NCI-H510A treated with DMSO at 0.1 percent for 48 hours (cell line): Measurements from ENCODE around the gene GIT2.
"Not testable (repeated sequence)": the region's sequence is repeated elsewhere in the genome, so short reads cannot be mapped to it uniquely, and the experiment has no call there.

Experiments
- DNase-seq: peaks from one replicate; lab custom pipeline; 2025; lab: John Stamatoyannopoulos, UW

The GIT2 gene, protein sequence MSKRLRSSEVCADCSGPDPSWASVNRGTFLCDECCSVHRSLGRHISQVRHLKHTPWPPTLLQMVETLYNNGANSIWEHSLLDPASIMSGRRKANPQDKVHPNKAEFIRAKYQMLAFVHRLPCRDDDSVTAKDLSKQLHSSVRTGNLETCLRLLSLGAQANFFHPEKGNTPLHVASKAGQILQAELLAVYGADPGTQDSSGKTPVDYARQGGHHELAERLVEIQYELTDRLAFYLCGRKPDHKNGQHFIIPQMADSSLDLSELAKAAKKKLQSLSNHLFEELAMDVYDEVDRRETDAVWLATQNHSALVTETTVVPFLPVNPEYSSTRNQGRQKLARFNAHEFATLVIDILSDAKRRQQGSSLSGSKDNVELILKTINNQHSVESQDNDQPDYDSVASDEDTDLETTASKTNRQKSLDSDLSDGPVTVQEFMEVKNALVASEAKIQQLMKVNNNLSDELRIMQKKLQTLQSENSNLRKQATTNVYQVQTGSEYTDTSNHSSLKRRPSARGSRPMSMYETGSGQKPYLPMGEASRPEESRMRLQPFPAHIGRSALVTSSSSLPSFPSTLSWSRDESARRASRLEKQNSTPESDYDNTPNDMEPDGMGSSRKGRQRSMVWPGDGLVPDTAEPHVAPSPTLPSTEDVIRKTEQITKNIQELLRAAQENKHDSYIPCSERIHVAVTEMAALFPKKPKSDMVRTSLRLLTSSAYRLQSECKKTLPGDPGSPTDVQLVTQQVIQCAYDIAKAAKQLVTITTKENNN

DNA sequence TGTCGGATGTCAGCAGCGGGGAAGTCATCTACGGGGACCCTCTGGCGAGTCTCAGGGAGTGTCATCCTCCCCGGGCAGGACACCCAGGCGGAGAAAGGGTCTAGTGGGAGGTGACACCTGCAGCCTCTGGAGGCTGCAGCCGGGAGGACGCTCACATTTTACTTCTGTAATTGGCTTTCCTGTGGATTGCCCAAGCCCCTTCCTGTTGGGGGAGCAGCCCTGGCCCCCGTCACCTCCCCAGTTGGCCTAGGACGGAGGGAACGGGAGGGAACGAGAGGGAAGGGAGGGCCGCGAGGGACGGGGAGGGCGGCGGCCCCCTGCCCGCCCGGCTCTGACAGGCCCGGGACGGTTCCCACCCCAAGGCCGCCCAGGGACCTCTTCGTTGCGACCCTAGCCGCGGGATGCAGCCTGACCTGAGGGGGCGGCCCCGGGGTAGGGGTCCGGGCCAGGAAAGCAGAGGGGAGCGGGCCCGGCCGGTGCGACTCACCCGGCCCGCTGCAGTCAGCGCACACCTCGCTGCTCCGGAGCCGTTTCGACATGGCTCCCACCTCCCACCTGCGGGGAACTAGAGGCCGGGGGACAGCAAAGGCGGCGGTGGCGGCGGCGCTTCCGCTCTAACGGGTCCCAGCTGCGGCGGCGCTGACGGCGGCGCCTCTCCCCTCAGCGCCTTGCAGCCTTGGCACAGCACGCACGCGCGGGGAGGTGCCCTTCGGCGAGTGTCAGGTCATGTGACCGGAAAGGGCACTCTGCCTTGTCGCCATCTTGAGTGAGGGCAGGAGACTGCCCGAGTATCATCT lies at the start of gene GIT2:
Gene GIT2, minus strand, starts transcription at position 683 of the 797 bp plus-strand sequence. Its CDS starts 144 bp downstream, at position 539.
- DNase-seq, result peak; percentile 78

DNA sequence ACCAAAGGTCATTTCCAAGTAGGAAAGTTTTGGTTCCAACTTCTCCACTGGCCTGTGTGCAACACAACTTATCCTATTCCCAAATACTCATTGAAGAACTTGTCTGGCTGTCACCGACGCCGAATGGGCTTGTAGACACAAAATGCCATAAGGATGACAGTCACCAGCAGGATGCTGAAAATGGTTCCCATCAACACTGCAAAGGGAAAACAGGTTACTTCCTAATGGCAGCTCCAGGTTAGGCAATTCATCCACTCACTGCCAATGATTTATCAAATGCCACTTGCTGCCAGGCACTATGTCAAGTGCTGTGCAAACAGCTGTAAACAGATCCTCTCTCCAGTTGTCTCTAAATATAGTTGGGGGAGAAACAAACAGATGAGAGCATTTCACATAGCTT lies 46.1 kb upstream of the GIT2 start:
- peak; percentile 95 for DNase-seq

DNA sequence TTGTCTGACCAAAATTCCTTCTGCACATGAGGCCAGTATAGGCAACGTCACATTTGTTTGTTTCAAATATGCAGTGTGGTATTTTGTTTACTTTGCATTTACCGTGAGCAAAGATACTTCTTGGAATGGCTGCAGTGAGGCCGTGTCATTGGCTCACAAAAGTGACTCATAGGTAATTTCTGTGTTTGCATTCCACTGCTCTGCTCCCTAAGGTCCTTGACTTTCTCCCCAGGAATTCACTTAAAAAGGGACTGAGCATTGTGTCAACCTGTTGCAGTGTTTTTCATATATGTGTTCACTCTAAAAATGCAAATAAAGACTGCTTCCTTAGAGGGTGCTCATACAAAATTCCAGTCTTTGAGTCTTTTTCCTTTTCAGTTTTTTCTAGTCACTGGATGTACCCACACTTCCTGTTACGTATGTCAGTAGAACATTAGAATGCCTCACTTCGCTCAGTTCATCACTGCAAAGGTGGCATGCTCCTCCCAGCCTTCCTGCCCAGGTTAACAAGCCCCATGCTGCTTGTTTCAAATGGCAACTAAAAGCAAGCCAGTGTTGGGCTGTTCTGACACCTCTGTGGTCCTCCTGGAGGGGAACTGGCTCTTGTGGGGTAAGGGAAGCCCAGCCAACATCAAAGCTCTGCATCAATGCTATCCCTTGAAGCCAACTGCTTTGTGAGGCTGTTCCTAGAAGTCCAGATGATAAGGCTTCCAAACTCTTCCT lies 43.1 kb upstream of the GIT2 start:
- peak; percentile 22 for DNase-seq

DNA sequence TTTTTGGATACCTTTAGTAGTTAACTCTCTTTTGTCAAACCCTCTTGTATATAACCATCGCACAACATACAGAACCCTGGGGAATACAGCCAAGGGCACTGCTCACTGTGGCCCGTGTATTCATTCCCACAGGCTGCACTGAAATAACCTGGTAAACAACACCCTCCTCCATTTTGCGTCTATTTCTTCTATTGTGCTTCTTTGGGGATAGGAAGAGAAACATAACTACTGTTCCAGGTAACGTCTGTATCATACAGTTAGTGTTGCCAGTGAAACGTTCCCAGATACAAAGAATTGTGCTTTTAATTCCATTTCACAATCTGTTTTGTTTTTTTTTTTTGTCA lies 42.5 kb upstream of the GIT2 start:
- DNase-seq, result no peak

DNA sequence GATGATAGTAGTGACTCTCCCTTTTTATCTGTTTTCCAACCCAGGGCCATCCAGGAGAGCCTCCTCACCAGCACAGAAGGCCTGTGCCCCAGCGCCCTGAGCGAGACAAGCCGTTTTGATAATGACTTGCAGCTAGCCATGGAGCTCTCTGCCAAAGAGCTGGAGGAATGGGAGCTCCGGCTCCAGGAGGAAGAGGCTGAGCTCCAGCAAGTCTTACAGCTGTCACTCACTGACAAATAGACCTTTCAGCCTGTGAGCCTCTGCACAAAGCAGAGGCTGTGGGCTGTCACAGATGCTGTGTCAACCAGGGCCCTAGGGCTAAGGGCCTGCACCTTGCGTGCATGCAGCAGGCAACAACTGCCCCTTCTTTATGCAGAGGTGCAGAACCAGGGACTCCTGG lies 41.1 kb upstream of the GIT2 start:
- no peak for DNase-seq

DNA sequence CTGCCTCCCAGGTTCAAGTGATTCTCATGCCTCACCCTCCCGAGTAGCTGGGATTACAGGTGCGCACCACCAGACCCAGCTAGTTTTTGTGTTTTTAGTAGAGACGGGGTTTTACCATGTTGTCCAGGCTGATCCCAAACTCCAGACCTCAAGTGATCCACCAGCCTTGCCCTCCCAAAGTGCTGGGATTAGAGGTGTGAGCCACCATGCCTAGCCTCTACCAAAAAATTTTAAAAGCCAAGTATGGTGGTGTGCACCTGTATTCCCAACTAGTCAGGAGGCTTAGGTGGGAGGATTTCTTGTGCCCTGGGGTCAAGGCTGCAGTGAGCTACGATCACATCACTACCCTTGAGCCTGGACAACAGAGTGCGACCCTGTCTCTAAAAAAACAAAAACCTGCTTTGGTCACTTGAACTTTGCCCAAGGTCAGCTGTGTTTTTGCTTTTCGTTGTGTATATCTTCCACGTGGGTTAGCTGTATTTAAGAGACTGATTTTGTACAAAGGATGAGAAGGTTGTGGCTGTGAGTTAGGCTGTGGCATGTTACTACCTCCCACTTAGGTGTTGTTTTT lies 39.5 kb upstream of the GIT2 start:
- no peak for DNase-seq

DNA sequence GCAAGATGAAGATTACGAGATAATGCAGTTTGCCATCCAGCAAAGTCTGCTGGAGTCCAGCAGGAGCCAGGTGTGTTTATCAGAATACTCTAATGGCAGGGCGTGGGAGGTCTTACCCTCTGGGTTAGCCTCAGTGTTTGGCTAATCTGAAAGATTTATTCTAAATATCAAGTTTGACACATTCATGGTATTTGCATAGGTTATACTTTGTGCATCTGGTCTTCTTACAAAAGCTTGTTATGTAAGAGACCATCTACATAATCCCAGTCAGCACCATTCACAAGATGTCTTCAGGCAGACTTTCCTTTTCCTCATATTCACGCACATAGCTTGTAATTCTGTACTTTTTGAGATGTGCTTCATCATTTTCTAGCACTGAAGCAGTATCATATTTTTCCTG lies 37.7 kb upstream of the GIT2 start:
- DNase-seq, result no peak

DNA sequence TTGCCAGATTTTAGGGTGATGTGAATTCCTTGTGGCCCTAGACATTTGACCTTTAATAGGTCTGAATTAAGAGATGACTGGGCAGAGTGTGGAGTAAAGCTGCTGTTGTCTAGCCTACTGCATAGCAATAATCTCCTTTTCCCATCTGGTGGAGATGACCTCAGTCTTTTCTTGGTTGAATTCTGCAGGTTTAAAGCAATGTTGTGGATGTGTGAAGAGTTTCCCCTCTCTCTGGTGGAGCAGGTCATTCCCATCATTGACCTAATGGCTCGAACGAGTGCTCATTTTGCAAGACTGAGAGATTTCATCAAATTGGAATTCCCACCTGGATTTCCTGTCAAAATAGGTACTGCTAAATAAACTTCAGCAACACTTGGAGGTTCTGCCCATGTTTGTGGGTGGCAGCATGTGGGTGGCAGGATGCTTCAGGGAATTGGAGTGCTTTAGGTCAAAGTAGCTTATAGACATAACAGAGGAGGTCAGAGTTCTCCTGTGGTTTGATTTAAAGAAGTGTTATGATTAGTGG lies 33.2 kb upstream of the GIT2 start:
- DNase-seq, result no peak

DNA sequence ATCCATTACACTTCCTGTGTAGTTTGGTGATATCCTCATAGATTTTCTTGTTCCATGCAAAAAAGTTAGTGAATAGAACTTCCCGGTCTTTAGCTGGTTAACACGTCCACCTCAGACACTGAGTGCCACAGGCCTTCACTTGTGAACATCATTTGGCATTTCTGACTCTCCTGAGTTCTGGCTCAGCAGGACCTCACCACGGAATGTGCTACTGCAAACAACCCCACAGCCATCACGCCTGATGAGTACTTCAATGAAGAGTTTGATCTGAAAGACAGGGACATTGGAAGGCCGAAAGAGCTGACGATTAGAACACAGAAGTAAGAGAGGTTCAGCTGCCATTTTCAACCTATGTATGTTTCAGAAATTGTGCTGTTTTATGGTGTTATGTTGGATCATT lies 32.2 kb upstream of the GIT2 start:
- no peak for DNase-seq

DNA sequence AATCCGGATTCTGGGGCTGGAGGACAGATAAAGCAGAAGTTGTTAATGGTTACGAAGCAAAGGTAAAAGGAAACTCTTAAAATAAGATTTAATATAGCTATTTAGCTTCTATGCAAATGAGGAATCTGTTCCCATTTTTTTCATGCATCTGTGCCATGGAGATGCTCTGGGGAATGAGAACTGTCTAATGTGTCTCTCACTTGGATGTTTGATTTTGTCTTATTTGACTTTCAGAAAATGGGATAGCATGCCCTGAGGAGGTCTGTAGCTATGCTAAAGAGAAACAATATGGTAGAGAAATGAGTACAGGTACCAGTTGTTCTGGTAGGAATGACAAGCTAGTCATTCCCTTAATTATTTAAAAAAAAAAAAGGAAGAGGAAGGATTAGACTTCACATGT lies 27.9 kb upstream of the GIT2 start:
- DNase-seq, result no peak

DNA sequence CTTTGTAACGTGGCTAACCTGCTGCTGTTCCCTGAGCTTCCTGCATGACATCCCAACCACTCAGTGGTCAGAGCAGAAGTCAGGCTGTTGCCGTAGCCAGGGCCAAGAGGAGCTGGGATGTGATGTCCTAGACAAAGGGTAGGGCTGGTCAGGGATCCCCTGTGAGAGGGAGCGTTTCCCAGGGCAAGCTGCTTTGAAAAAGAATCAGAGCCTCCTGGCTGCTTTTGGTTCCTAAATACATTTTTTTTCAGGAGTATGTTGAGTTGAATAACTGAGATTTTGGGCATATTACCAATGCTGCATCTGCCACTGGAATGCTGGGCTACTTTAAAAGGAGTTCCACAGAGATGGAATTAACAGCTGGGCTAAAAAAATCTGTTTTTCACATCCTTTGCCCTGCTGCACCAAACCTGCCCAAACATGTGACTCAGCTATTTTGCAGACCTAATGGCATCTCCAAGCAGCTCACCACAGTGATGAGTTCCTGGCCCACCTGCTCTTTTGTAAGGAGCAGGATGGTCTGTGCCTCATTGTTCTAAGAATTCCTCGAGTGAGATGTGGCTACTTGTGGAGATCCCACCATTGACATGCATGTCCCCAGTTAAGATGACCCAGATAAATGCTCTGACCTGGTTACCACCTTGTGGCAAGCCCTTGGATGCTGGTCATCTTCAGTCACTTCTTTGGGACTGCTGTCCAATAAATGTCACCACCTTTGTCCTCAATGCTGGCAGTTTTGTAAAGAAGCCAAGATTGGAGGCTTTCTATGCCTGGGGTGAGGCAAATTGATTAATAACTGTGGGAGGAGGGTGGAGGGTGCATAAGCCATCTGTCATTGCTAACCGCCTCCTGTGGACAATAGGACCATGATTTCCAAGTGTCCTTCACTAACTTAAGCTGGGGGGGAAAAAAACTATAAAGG lies 27.2 kb upstream of the GIT2 start:
- DNase-seq, result no peak

DNA sequence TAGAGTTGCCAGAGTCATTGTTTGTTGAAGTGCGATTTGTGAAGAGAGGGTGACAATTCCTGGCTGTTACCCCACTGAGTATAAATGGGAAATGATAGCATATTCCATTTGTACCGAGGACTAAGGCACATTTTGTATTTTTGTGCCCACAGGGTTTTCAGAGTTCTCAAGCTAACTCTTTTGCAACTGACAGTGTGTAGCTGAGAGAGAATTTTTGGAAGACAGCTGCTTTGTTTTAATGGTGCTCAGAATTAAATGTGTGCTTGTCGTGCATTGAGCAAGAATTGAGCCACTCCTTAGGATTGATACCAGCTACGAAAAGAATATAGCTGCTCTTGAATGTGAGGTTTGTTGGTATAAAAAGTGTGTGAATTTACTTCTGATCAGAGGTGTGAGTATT lies 24.8 kb upstream of the GIT2 start:
- no peak for DNase-seq

DNA sequence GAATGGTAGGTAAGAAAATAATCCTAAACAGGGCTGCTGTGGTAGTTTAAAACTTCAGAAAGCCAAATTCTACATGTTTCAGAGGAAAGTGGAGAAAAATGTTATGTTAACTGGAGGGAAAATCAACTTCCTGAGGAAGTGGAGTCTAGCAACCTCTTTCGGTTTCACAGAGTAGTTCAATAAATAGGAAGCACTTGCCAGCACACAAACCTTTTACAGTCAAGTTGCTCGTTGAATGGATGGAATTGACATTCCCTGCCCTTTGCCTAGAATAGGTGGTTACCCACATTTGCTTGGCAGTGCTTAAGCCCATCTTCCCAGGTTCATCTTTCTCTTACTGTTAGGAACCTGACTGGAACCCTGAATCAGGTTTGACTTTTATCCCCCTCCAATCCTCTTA lies 19.0 kb upstream of the GIT2 start:
- no peak for DNase-seq

DNA sequence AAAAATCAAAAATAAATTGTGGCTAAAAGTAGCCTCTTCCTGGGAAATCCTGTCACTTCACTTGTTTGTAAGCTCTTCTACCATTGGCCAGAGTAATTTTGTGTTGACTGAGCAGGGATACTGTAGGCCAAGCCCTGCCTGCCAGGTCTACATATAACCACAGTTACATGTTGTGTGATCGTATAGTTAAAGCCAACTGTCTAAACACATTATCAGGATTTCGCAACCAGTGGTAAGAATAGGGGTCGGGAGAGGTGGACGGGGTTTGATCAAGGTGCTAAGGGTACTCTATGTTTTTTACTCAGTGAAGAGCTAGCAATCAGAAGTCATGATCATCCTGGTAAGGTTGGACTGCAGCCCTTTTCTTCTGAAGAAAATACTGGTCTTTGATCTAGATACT lies 16.5 kb upstream of the GIT2 start:
- no peak for DNase-seq

DNA sequence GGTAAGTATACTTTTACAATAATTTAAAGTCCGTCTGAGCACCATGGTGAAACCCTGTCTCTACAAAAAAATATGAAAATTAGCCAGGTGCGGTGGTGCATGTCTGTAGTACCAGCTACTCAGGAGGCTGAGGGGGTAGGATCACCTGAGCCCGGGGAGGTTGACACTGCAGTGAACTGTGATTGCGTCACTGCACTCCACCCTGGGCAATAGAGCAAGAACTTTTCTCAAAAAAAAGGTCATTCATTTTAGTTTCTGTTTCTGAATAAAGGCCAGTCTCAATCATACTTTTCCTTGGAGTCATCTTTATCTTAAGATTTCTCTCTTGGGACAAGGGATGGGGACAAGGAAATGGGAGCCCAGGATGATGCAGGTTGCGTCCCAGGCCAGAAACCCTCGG lies 16.0 kb upstream of the GIT2 start:
- no peak for DNase-seq

DNA sequence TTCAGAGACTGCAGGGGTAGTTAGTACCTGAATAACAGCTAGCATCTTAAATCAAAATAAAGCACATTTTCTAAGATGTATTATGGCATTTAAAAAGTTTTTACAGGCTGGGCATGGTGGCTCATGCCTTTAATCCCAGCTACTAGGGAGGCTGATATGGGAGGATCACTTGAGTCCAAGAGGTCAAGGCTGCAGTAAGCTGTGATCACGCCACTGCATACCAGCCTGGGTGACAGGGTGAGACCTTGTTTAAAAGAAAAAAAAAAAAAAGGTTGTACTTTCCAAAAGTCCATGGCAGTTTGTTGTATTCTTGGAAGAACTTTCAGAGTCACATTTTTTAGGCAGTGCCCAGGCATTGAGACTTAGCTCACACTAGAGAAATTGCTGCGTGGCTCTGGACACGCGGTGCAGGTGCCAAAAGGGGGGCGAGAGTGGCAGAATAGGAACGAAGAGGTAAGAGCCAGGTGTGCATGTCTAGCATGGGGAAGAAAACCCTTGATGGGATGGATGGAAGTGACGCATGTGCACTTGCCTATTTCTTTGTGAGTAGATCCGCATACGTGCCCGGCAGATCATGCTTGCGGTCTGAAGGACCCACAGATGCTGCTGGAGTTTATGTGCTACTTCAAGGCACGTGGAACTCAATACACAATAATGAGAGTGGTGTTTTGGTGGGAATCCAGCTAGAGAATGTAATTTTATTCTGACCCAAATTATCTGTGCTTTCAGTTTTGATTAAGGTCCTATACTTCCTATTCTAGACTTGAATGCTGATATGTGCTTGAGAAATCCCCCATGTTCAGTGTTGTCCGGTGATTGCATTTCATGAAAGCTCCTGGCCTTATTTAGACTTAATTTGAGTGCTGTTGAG lies 14.9 kb upstream of the GIT2 start:
- DNase-seq, result no peak

DNA sequence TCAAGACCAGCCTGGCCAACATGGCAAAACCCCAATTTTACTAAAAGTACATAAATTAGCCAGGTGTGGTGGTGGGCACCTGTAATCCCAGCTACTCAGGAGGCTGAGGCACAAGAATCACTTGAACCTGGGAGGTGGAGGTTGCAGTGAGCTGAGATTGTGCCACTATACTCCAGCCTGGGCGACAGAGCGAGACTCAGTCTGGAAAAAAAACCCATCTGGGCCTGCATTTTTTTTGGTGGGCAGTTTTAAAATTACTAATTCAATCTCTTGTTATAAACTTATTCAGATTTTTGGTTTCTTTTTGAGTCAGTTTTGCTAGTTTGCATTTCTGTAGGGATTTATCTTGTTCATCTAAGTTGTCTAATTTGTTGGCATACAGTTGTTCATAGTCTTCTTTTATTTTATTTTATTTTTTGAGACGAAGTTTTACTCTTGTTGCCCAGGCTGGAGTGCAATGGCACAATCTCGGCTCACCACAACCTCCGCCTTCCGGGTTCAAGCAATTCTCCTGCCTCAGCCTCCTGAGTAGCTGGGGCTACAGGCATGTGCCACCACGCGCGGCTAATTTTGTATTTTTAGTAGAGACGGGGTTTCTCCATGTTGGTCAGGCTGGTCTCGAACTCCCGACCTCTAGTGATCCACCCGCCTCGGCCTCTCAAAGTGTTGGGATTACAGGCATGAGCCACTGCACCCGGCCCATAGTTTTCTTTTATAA lies 12.7 kb upstream of the GIT2 start:
- not testable (repeated sequence) for DNase-seq

DNA sequence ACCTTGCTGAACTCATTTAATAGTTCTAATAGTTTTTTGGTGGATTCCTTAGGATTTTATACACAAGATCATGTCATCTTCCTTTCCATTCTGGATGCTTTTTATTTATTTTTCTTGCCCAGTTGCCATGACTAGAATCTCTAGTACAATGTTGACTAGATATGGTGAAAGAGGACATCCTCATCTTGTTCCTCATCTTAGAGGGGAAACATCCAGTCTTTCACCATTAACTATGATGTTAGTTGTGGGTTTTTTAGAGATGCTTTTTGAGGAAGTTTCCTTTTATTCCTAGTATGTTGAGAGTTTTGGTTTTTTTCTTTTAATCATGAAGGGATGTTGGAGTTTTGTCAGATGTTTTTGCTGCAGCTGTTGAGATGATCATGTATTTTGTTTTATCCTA lies 11.7 kb upstream of the GIT2 start:
- no peak for DNase-seq

DNA sequence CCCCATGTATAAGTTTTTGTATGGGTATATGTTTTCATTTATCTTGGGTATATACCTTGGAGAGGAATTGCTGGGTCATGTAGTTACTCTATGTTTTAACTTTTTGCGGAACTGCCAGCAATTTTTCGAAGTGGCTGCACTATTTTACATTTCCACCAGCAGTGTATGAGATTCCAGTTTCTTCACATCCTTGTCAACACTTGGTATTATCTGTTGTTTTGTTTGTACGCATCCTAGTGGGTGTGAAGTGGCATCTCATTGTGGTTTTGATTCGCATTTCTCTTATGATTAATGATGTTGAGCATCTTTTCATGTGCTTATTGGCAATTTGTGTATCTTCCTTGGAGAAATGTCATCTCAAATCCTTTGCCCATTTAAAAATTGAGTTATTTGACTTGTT lies 9.9 kb upstream of the GIT2 start:
- DNase-seq, result no peak
